Lung (tissue), 12 donors: ENCODE data around the gene EEF1AKMT1. TPM values are rescaled to one million over a fixed set of nuclear protein-coding genes. Genes with fewer than 3 reads are reported as not detected.

ENCODE experiments used
- ATAC-seq: fragments of 200-7000 bp; cut with Tn5 transposase; one replicate; pipeline ENCODE4 v1.9.1; 2020; ENCODE audit warnings: moderate number of reproducible peaks; ENCODE audit not compliant: insufficient read depth, low FRiP score
- DNase-seq, 3 donors: peaks; one replicate each; pipeline ENCODE4 v3.0.0-alpha.2; 2013 to 2017
- H3K27ac ChIP-seq, 2 donors: one replicate each; pipeline ENCODE4 v1.5.1; 2013; ENCODE audit warnings: mild to moderate bottlenecking in 2 of 2, moderate library complexity in 2 of 2, control low read depth in 1 of 2, inconsistent platforms in 1 of 2, low read depth in 1 of 2, low read length in 1 of 2
- H3K27me3 ChIP-seq, 3 donors: one replicate each; pipeline ENCODE4 v1.5.1; 2013; ENCODE audit warnings: low read length in 2 of 3; ENCODE audit not compliant: control insufficient read depth in 3 of 3, insufficient read depth in 3 of 3
- H3K36me3 ChIP-seq, 4 donors: one replicate each; pipeline ENCODE4 v1.5.1; 2013; ENCODE audit warnings: low read length in 4 of 4, mild to moderate bottlenecking in 1 of 4, moderate library complexity in 1 of 4; ENCODE audit not compliant: control insufficient read depth in 4 of 4, insufficient read depth in 4 of 4
- H3K4me1 ChIP-seq, 5 donors: one replicate each; pipeline ENCODE4 v1.5.1; 2013; ENCODE audit warnings: low read length in 5 of 5, mild to moderate bottlenecking in 2 of 5, moderate library complexity in 1 of 5; ENCODE audit not compliant: control insufficient read depth in 5 of 5, insufficient read depth in 5 of 5
- H3K4me3 ChIP-seq: one replicate; pipeline ENCODE4 v1.5.1; 2013; ENCODE audit warnings: mild to moderate bottlenecking, control low read depth, moderate library complexity
- H3K9ac ChIP-seq, 2 donors: one replicate each; pipeline ENCODE4 v1.5.1; 2013; ENCODE audit warnings: low read length in 2 of 2, control low read depth in 1 of 2; ENCODE audit not compliant: insufficient read depth in 1 of 2
- H3K9me3 ChIP-seq, 4 donors: one replicate each; pipeline ENCODE4 v1.5.1; 2013; ENCODE audit warnings: low read length in 3 of 4, mild to moderate bottlenecking in 1 of 4, moderate library complexity in 1 of 4; ENCODE audit not compliant: control insufficient read depth in 4 of 4, insufficient read depth in 3 of 4
- WGBS, 2 donors: extraction: QIAGEN DNeasy Blood & Tissue Kit; methylation state at CpG; one replicate each; pipeline ENCODE4 v1.1.7; 2013; 5-methylcytosine and 5-hydroxymethylcytosine counted together
- polyA plus RNA-seq, 2 donors: library from polyadenylated mRNA; stranded (reverse); fragments of 200-250 nt; gene quantifications; one replicate each; pipeline ENCODE4 v1.2.1, GENCODE V29; 2013
- total RNA-seq, 2 donors: library from RNA; depleted of rRNA in 1 of 2; stranded (reverse); fragments of >200 nt in 1 of 2; gene quantifications; one replicate each; pipeline ENCODE4 v1.2.1, GENCODE V29; 2014 to 2021
- TF ChIP-seq, protein P1 (sequence below): IDR thresholded peaks from 2 replicates; pipeline ENCODE4 v1.5.1; 2012; ENCODE audit warnings: mild to moderate bottlenecking; ENCODE audit errors: control extremely low read depth, extremely low read depth
- donor health status: control.
- donor health status: control.
- donor health status: Bipolar disorder and iron deficiency.
- donor health status: healthy.
- donor health status: DM: yes; HTN: yes; CAD: no.

EEF1AKMT1 gene
- total and polyA plus RNA-seq, 4 donors = 6.7 to 14.7 (median 11.5) TPM

DNA sequence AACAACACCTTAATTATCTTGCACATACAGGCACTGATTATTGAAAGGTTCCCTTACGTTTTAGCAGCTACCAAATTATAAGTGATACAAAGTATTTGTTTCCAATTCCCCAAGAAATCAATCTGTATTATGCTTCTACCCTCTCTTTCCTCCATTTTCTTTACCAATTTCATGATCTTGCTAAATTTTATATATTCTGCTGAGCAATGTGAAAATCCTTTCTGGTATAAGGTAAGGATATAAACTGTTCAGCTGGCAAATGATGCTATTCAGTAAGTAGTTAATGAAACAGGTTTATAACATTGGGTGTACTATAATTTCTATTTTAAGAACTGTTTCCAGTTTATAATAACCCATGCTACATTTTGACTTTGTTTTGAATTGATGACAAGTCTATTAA, 985 bp upstream of the EEF1AKMT1 start:
- Histone ChIP-seq H3K27ac (no peak overlapping the region), H3K36me3 (peaks cover 0 to 14% (median 6%) of the 10 kb centered on the region in 4 donors), H3K9ac (no peak overlapping the region), H3K4me1 (peaks cover 0 to 10% (median 6%) of the 10 kb centered on the region in 5 donors), H3K4me3 (no peak overlapping the region), H3K9me3 (peaks cover 0 to 3% (median 0%) of the 10 kb centered on the region in 4 donors), H3K27me3 (no peaks in the 10 kb centered on the region)
- 87 to 93% methylated on average over 1 of the region's 1 CpG for WGBS, 2 donors
- DNase-seq (no peak), ATAC-seq (no peak)
- TF ChIP-seq, protein P1, sequence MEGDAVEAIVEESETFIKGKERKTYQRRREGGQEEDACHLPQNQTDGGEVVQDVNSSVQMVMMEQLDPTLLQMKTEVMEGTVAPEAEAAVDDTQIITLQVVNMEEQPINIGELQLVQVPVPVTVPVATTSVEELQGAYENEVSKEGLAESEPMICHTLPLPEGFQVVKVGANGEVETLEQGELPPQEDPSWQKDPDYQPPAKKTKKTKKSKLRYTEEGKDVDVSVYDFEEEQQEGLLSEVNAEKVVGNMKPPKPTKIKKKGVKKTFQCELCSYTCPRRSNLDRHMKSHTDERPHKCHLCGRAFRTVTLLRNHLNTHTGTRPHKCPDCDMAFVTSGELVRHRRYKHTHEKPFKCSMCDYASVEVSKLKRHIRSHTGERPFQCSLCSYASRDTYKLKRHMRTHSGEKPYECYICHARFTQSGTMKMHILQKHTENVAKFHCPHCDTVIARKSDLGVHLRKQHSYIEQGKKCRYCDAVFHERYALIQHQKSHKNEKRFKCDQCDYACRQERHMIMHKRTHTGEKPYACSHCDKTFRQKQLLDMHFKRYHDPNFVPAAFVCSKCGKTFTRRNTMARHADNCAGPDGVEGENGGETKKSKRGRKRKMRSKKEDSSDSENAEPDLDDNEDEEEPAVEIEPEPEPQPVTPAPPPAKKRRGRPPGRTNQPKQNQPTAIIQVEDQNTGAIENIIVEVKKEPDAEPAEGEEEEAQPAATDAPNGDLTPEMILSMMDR = no peak

DNA sequence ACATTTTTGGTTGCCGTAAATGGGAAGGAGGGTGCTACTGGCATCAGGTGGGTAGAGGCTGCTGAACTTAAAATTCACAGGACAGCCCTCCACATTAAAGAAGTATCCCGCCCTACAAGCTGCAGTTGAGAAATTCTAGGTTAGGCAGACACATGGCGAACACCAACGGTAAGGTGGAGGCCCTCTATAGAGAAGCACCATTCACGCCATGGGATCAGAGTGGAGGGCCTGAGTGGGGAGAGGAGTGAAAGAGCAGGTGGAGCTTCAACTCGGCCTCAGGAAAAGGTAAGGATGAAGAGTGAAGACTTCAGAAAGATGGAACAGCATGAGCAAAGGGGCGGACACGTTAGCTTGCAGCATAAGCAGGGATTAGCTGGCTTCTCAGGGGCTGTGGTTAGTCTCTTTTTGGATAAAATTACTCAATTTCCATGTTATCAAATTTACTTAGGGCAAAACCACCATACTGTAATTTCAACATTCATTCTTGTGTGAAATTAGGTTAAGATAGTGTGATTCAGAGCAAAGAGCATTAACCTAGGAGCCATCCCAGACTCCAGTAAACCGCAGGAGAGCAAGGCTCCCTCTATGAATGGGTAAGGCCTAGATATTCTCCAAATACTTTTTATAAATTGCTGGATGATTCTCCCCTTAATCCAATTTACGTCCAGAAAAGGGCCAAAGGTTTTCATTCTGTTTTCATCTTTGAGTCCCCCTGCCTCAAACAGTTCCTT, 1.2 kb downstream of the EEF1AKMT1 start:
- no peak for ATAC-seq
- no peak for DNase-seq
- 68 to 83% methylated on average over 10 of the region's 10 CpGs for WGBS, 2 donors
- H3K4me1 ChIP-seq = peaks cover 0 to 10% (median 6%) of the 10 kb centered on the region in 5 donors
- H3K27ac ChIP-seq = peak overlapping the region in 1 of 2 donors; percentile 89
- peaks cover 0 to 10% (median under 1%) of the 10 kb centered on the region in 4 donors for H3K9me3 ChIP-seq
- H3K9ac ChIP-seq = peak overlapping the region in 1 of 2 donors; percentile 90
- TF ChIP-seq, protein P1 = no peak
- H3K4me3 ChIP-seq = no peak overlapping the region
- no peaks in the 10 kb centered on the region for H3K27me3 ChIP-seq
- H3K36me3 ChIP-seq = peaks cover 0 to 14% (median 7%) of the 10 kb centered on the region in 4 donors

DNA sequence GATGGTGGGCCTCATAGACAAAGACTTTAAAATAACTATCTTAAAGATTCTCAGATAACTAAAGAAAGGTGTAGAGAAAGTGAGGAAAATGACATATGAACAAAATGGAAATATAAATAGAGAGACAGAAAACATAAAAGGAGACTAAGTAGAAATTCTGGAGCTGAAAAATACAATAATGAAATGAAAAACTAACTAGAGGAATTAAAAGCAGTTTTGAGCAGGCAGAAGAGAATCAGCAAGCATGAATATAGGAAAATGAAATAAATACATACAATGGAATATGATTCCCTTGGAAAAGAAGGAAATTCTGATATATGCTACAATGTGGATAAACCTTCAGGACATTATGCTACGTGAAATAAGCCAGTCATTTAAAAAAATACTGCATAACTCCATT, 3.9 kb downstream of the EEF1AKMT1 start:
- no peak overlapping the region for H3K9ac ChIP-seq
- WGBS, 2 donors = 98% methylated on average over 1 of the region's 1 CpG

More for the DNA sequence above, 3.9 kb downstream of the EEF1AKMT1 start:
- ATAC-seq (no peak), DNase-seq (no peak)
- Histone ChIP-seq H3K36me3 (peaks cover 0 to 14% (median 7%) of the 10 kb centered on the region in 4 donors), H3K4me3 (no peak overlapping the region), H3K4me1 (peaks cover 0 to 10% (median 6%) of the 10 kb centered on the region in 5 donors), H3K9me3 (peaks cover 0 to 10% (median under 1%) of the 10 kb centered on the region in 4 donors), H3K27ac (no peak overlapping the region), H3K27me3 (no peaks in the 10 kb centered on the region)
- TF ChIP-seq, protein P1 = no peak
